Common myeloid progenitor, CD34-positive (primary cell): ENCODE data around the gene S100A3.
"Not testable (repeated sequence)": the region's sequence is repeated elsewhere in the genome, so short reads cannot be mapped to it uniquely, and the experiment has no call there.

Experiments
- CTCF ChIA-PET: fragments of 350-600 bp; sonication (Branson Sonifier 250); formaldehyde crosslinking; loops from one replicate; lab custom pipeline; 2021; ENCODE audit warnings: antibody characterized with exemption; lab: Charles Lee
- POLR2A ChIA-PET: fragments of 350-600 bp; sonication (Branson Sonifier 250); formaldehyde crosslinking; loops from one replicate; lab custom pipeline; 2021; ENCODE audit warnings: antibody characterized with exemption; lab: Charles Lee
- DNase-seq, 3 donors: peaks; one replicate each; pipeline versions ENCODE4 v3.0.0 to v3.0.0-alpha.2; 2013
- H3K27ac ChIP-seq, 2 experiments: 1 replicate in 1 of 2; 2 replicates in 1 of 2; pipeline ENCODE4 v1.7.0; 2013; ENCODE audit warnings: inconsistent platforms in 2 of 2, low read length in 2 of 2, mild to moderate bottlenecking in 2 of 2, low read depth in 1 of 2, moderate library complexity in 1 of 2; ENCODE audit not compliant: severe bottlenecking in 2 of 2, insufficient read depth in 1 of 2, poor library complexity in 1 of 2
- H3K27me3 ChIP-seq, 5 experiments: replicated peaks in 2 of 5; 1 replicate in 3 of 5; 2 replicates in 2 of 5; pipeline versions ENCODE4 v1.6.1 to v1.7.0; 2013; ENCODE audit warnings: low read length in 4 of 5, mild to moderate bottlenecking in 2 of 5, moderate library complexity in 2 of 5, inconsistent platforms in 1 of 5; ENCODE audit not compliant: insufficient read depth in 5 of 5, control insufficient read depth in 4 of 5
- H3K36me3 ChIP-seq, 4 experiments: 1 replicate in 2 of 4; 2 replicates in 2 of 4; pipeline versions ENCODE4 v1.6.1 to v1.7.0; 2013; ENCODE audit warnings: low read length in 3 of 4, control low read depth in 1 of 4, mild to moderate bottlenecking in 1 of 4; ENCODE audit not compliant: control insufficient read depth in 4 of 4, insufficient read depth in 4 of 4
- H3K4me1 ChIP-seq, 4 experiments: 1 replicate in 3 of 4; 2 replicates in 1 of 4; pipeline versions ENCODE4 v1.6.1 to v1.7.1; 2013; ENCODE audit warnings: low read length in 3 of 4, mild to moderate bottlenecking in 3 of 4, control low read depth in 1 of 4, inconsistent platforms in 1 of 4, moderate library complexity in 1 of 4; ENCODE audit not compliant: control insufficient read depth in 4 of 4, insufficient read depth in 4 of 4; ENCODE audit errors: control extremely low read depth in 1 of 4
- H3K4me3 ChIP-seq, 7 experiments: 1 replicate in 4 of 7; 2 replicates in 3 of 7; pipeline versions ENCODE4 v1.5.1 to v1.7.0; 2013; ENCODE audit warnings: mild to moderate bottlenecking in 7 of 7, low read length in 6 of 7, moderate library complexity in 6 of 7, inconsistent platforms in 2 of 7, low read depth in 2 of 7, control low read depth in 1 of 7; ENCODE audit not compliant: insufficient read depth in 4 of 7, control insufficient read depth in 1 of 7; ENCODE audit errors: extremely low read depth in 1 of 7
- H3K9me3 ChIP-seq, 5 experiments: 1 replicate in 4 of 5; 2 replicates in 1 of 5; pipeline versions ENCODE4 v1.6.1 to v1.7.1; 2013; ENCODE audit warnings: low read length in 4 of 5, mild to moderate bottlenecking in 2 of 5, inconsistent platforms in 1 of 5, low read depth in 1 of 5, moderate library complexity in 1 of 5; ENCODE audit not compliant: control insufficient read depth in 4 of 5, insufficient read depth in 2 of 5; ENCODE audit errors: control extremely low read depth in 1 of 5
- WGBS: methylation state at CpG from one replicate; pipeline ENCODE4 v1.1.5; 2013; ENCODE audit not compliant: insufficient coverage; 5-methylcytosine and 5-hydroxymethylcytosine counted together

S100A3 gene

DNA sequence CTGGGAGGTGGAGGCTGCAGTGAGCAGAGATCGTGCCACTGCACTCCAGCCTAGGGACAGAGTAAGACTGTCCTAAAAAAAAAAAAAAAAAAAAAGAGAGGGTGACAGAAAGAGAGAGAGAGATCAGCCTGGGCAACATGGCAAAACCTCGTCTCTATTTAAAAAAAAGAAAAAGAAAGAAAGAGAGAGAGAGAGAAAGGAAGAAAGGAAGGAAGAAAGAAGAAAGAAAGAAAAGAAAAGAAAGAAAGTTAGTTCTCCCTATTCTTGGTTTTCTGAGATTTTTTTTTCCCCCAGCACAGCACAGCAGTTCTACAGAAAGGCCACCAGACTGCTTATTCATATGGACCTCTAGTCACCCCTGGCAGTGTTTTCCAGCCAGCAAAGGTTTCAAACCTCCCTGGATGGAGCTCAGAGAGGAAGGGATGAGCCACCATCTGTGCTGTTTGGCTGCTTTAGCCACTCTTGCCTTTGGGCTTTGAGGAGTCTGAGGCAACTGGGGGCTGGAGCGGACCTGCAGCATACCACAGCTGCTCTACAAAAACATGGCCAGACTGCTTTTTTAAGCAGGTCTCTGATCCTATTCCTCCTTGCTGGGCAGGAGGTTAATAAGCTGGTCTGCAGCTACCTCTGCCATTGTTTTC, 23.9 kb downstream of the S100A3 start:
- 57% methylated on average over 3 of the region's 3 CpGs for WGBS
- no peaks in the 10 kb centered on the region for H3K36me3 ChIP-seq
- ChIA-PET POLR2A (interaction anchor here (0.6 to 0.8 kb wide), 2 partner anchors 9 to 39 kb away, joined by 3 to 4 read pairs; no protein-coding TSS in a partner anchor), CTCF (interaction anchor here (1.0 to 4.2 kb wide), 10 partner anchors 8 to 102 kb away, joined by 3 to 22 read pairs (median 8); partner anchors contain the start of genes S100A13 and S100A6)
- no peak for DNase-seq
- no peaks in the 10 kb centered on the region for H3K27me3 ChIP-seq
- no peaks in the 10 kb centered on the region for H3K9me3 ChIP-seq
- no peak overlapping the region for H3K27ac ChIP-seq
- peaks cover 0 to 17% (median 4%) of the 10 kb centered on the region in 4 experiments for H3K4me1 ChIP-seq
- H3K4me3 ChIP-seq: no peak overlapping the region

DNA sequence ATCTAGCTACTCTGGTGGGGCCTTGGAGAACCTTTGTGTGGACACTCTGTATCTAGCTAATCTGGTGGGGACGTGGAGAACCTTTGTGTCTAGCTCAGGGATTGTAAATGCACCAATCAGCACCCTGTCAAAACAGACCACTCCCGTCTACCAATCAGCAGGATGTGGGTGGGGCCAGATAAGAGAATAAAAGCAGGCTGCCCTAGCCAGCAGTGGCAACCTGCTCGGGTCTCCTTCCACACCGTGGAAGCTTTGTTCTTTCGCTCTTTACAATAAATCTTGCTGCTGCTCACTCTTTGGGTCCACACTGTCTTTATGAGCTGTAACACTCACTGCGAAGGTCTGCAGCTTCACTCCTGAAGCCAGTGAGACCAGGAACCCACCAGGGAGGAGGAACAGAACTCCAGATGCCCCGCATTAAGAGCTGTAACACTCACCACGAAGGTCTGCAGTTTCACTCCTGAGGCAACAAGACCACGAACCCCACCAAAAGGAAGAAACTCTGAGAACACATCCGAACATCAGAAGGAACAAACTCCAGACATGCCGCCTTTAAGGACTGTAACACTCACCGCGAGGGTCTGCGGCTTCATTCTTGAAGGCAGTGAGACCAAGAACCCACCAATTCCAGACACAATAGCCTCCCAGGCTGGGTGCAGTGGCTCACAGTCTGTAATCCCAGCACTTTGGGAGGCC, 26.6 kb downstream of the S100A3 start:
- POLR2A ChIA-PET, DNase-seq, H3K9me3 ChIP-seq, H3K27ac ChIP-seq, H3K27me3 ChIP-seq, H3K4me3 ChIP-seq, H3K36me3 ChIP-seq: not testable (repeated sequence)
- peaks cover 0 to 27% (median 13%) of the 10 kb centered on the region in 4 experiments for H3K4me1 ChIP-seq
- 52% methylated on average over 9 of the region's 14 CpGs for WGBS
- CTCF ChIA-PET: interaction anchor here (0.8 to 2.8 kb wide), 6 partner anchors 9 to 47 kb away, joined by 3 to 19 read pairs (median 3); no protein-coding TSS in a partner anchor

GRCh38 chr1:153521808-153522207, 27.2 kb downstream of the S100A3 start:
- H3K9me3 ChIP-seq, H3K27me3 ChIP-seq, H3K4me3 ChIP-seq, H3K36me3 ChIP-seq, POLR2A ChIA-PET, H3K27ac ChIP-seq, DNase-seq: not testable (repeated sequence)
- H3K4me1 ChIP-seq: peaks cover 0 to 25% (median 13%) of the 10 kb centered on the region in 4 experiments
- 99% methylated on average over 29 of the region's 37 CpGs for WGBS
- CTCF ChIA-PET: interaction anchor here (0.8 to 3.4 kb wide), 8 partner anchors 11 to 105 kb away, joined by 3 to 19 read pairs (median 6); partner anchors contain the start of genes S100A13 and S100A6

GRCh38 chr1:153520818-153521476, 28.1 kb downstream of the S100A3 start:
- Histone ChIP-seq H3K27me3 (no peaks in the 10 kb centered on the region), H3K9me3 (no peaks in the 10 kb centered on the region), H3K36me3 (no peaks in the 10 kb centered on the region), H3K4me3 (no peak overlapping the region), H3K27ac (no peak overlapping the region), H3K4me1 (peaks cover 0 to 28% (median 12%) of the 10 kb centered on the region in 4 experiments)
- no peak for DNase-seq
- CTCF ChIA-PET: interaction anchor here (0.9 to 3.4 kb wide), 12 partner anchors 9 to 167 kb away, joined by 3 to 19 read pairs (median 6); partner anchors contain the start of genes S100A13 and S100A6
- 91% methylated on average over 3 of the region's 4 CpGs for WGBS
- POLR2A ChIA-PET: interaction anchor here (0.6 kb wide), 1 partner anchor 286 kb away, joined by 3 read pairs; no protein-coding TSS in a partner anchor

DNA sequence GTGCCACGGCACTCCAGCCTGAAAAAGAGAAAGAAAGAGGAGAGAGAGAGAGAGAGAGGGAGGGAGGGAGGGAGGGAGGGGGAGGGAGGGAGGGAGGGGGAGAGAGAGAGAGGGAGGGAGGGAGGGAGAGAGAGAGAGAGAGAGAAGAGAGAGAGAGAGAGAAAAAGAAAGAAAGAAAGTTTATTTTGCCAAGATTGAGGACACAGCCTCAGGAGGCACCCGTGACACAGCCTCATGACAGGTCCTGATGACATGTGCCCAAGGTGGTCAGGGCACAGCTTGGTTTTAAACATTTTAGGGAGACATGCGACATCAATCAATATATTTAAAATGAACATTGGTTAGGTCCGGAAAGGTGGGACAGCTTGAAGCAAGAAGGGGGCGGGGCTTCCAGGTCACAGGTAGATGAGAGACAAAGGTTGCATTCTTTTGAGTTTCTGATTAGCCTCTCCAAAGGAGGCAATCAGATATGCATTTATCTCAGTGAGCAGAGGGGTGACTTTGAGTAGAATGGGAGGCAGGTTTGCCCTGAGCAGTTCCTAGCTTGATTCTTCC, 28.8 kb downstream of the S100A3 start:
- H3K4me1 ChIP-seq: peaks cover 0 to 30% (median 16%) of the 10 kb centered on the region in 4 experiments
- H3K9me3 ChIP-seq, H3K27ac ChIP-seq, H3K4me3 ChIP-seq, POLR2A ChIA-PET, DNase-seq, H3K36me3 ChIP-seq, H3K27me3 ChIP-seq: not testable (repeated sequence)
- CTCF ChIA-PET: interaction anchor here (0.9 to 3.4 kb wide), 11 partner anchors 9 to 166 kb away, joined by 3 to 19 read pairs (median 7); partner anchors contain the start of genes S100A13 and S100A6
- WGBS: 100% methylated on average over 1 of the region's 5 CpGs

GRCh38 chr1:153519242-153519641, 29.8 kb downstream of the S100A3 start:
- H3K27me3 ChIP-seq: no peaks in the 10 kb centered on the region
- no peaks in the 10 kb centered on the region for H3K9me3 ChIP-seq
- CTCF ChIA-PET: interaction anchor here (0.8 to 3.4 kb wide), 5 partner anchors 8 to 53 kb away, joined by 3 to 15 read pairs (median 13); partner anchors contain the start of gene S100A6
- no peak overlapping the region for H3K4me3 ChIP-seq
- POLR2A ChIA-PET: no interaction called here
- no peaks in the 10 kb centered on the region for H3K36me3 ChIP-seq
- H3K4me1 ChIP-seq: peaks cover 0 to 31% (median 17%) of the 10 kb centered on the region in 4 experiments
- DNase-seq: no peak
- no peak overlapping the region for H3K27ac ChIP-seq
- 96% methylated on average over 3 of the region's 3 CpGs for WGBS
